Fibroblast of lung (primary cell): ENCODE measurements around the gene IER5L. TPM values are rescaled to one million over a fixed set of nuclear protein-coding genes. Genes with fewer than 3 reads are reported as not detected.

Experiments used
- DNase-seq, 2 donors: peaks; one replicate each; pipeline versions ENCODE4 v3.0.0 to v3.0.0-alpha.2; 2010; ENCODE audit warnings: low read depth in 2 of 2
- H2AFZ ChIP-seq: 2 replicates; pipeline ENCODE4 v1.5.1; 2012; ENCODE audit warnings: low read length, control low read depth, inconsistent platforms
- H3K27ac ChIP-seq: 2 replicates; pipeline ENCODE4 v1.5.1; 2011; ENCODE audit warnings: low read length, control low read depth; ENCODE audit not compliant: insufficient read depth
- H3K27me3 ChIP-seq: 2 replicates; pipeline ENCODE4 v1.5.1; 2011; ENCODE audit warnings: mild to moderate bottlenecking, low read length; ENCODE audit not compliant: control insufficient read depth, insufficient read depth
- H3K36me3 ChIP-seq: 2 replicates; pipeline ENCODE4 v1.5.1; 2011; ENCODE audit warnings: low read length; ENCODE audit not compliant: control insufficient read depth, insufficient read depth
- H3K4me1 ChIP-seq: 2 replicates; pipeline ENCODE4 v1.5.1; 2011; ENCODE audit warnings: low read length; ENCODE audit not compliant: control insufficient read depth, insufficient read depth; ENCODE audit errors: extremely low read depth
- H3K4me2 ChIP-seq: 2 replicates; pipeline ENCODE4 v1.5.1; 2011; ENCODE audit warnings: low read length, control low read depth; ENCODE audit not compliant: insufficient read depth; ENCODE audit errors: extremely low read depth
- H3K4me3 ChIP-seq, 4 experiments: fragments of 200-600 bp in 1 of 4; sonication (generic) in 1 of 4; replicated peaks in 1 of 4; 2 replicates each; pipeline ENCODE4 v1.5.1; 2011 to 2016; ENCODE audit warnings: low read length in 4 of 4, low read depth in 3 of 4, mild to moderate bottlenecking in 3 of 4, control low read depth in 2 of 4, inconsistent platforms in 1 of 4, mixed read lengths in 1 of 4; ENCODE audit not compliant: insufficient read depth in 1 of 4; ENCODE audit errors: control extremely low read depth in 1 of 4
- H3K79me2 ChIP-seq: 2 replicates; pipeline ENCODE4 v1.5.1; 2012; ENCODE audit warnings: mild to moderate bottlenecking, low read length, inconsistent platforms; ENCODE audit not compliant: control insufficient read depth, insufficient read depth
- H3K9ac ChIP-seq: 2 replicates; pipeline ENCODE4 v1.5.1; 2011; ENCODE audit warnings: mild to moderate bottlenecking, low read length, control low read depth; ENCODE audit not compliant: insufficient read depth
- H3K9me3 ChIP-seq: 2 replicates; pipeline ENCODE4 v1.5.1; 2012; ENCODE audit warnings: low read depth, low read length; ENCODE audit not compliant: control insufficient read depth, insufficient read depth
- H4K20me1 ChIP-seq: 2 replicates; pipeline ENCODE4 v1.5.1; 2011; ENCODE audit warnings: low read length; ENCODE audit not compliant: control insufficient read depth, insufficient read depth; ENCODE audit errors: extremely low read depth
- CTCF ChIP-seq, 2 donors: IDR thresholded peaks in 1 of 2; conservative IDR thresholded peaks in 1 of 2; 1 replicate in 1 of 2; 2 replicates in 1 of 2; pipeline ENCODE4 v1.5.1; 2011 to 2012; ENCODE audit warnings: low read length in 2 of 2, control low read depth in 1 of 2, inconsistent platforms in 1 of 2, low read depth in 1 of 2, mild to moderate bottlenecking in 1 of 2
- EZH2 ChIP-seq: IDR thresholded peaks from 2 replicates; pipeline ENCODE4 v1.5.1; 2012; ENCODE audit warnings: low read length, control low read depth, mild to moderate bottlenecking; ENCODE audit errors: missing control alignments
- polyA plus RNA-seq, 2 donors: library from polyadenylated mRNA; depleted of rRNA in 1 of 2; stranded (reverse) in 1 of 2; unstranded in 1 of 2; fragments of >200 nt; gene quantifications; 2 replicates each; pipeline ENCODE4 v1.2.1, GENCODE V29; 2011 to 2012; ENCODE audit warnings: missing spikeins in 1 of 2
- total RNA-seq: library from RNA; depleted of rRNA; stranded (reverse); fragments of >200 nt; gene quantifications from 2 replicates; pipeline ENCODE4 v1.2.1, GENCODE V29; 2014

Gene IER5L
- total and polyA plus RNA-seq, 2 donors (not counting 1 experiment from before 2014, with no cell fraction given), result 9.2 to 71.5 TPM

- H4K20me1 ChIP-seq, result no peaks in the 10 kb centered on the region
- no peak overlapping the region for H3K4me3 ChIP-seq
- H3K4me2 ChIP-seq, result no peak overlapping the region
Observed at GRCh38 chr9:129213551-129213950, 35.5 kb upstream of the IER5L start.

GRCh38 chr9:129211686-129212085, 33.6 kb upstream of the IER5L start:
- Histone ChIP-seq H3K4me1 (no peaks in the 10 kb centered on the region), H3K9ac (no peak overlapping the region), H3K27ac (no peak overlapping the region), H3K36me3 (no peaks in the 10 kb centered on the region), H3K4me2 (no peak overlapping the region), H3K4me3 (no peak overlapping the region), H2AFZ (no peak overlapping the region), H4K20me1 (no peaks in the 10 kb centered on the region), H3K27me3 (no peaks in the 10 kb centered on the region), H3K79me2 (no peaks in the 10 kb centered on the region), H3K9me3 (no peaks in the 10 kb centered on the region)
- DNase-seq, result no peak
- no peak for TF ChIP-seq CTCF (conservative IDR thresholded peaks at IDR 0.05 in 1 of 2, IDR thresholded peaks at IDR 0.05 in 1 of 2; ENCODE audit: low read depth in 1 of 2, low read length in 2 of 2)
- no peak for TF ChIP-seq EZH2

More at GRCh38 chr9:129213551-129213950, 35.5 kb upstream of the IER5L start:
- Histone ChIP-seq H3K4me1 (no peaks in the 10 kb centered on the region), H2AFZ (no peak overlapping the region), H3K9ac (no peak overlapping the region), H3K27me3 (no peaks in the 10 kb centered on the region), H3K79me2 (no peaks in the 10 kb centered on the region), H3K9me3 (no peaks in the 10 kb centered on the region), H3K27ac (no peak overlapping the region), H3K36me3 (no peaks in the 10 kb centered on the region)
- TF ChIP-seq CTCF (conservative IDR thresholded peaks at IDR 0.05 in 1 of 2, IDR thresholded peaks at IDR 0.05 in 1 of 2; ENCODE audit: low read depth in 1 of 2, low read length in 2 of 2), result no peak
- no peak for TF ChIP-seq EZH2
- DNase-seq, result no peak

- H3K36me3 ChIP-seq, result no peaks in the 10 kb centered on the region
- TF ChIP-seq EZH2 (no peak), CTCF (conservative IDR thresholded peaks at IDR 0.05 in 1 of 2, IDR thresholded peaks at IDR 0.05 in 1 of 2; ENCODE audit: low read depth in 1 of 2, low read length in 2 of 2) (no peak)
- H4K20me1 ChIP-seq, result no peaks in the 10 kb centered on the region
- H3K9ac ChIP-seq, result no peak overlapping the region
- no peaks in the 10 kb centered on the region for H3K27me3 ChIP-seq
- H3K27ac ChIP-seq, result no peak overlapping the region
- H3K4me1 ChIP-seq, result no peaks in the 10 kb centered on the region
- H2AFZ ChIP-seq, result no peak overlapping the region
- H3K4me2 ChIP-seq, result no peak overlapping the region
- H3K9me3 ChIP-seq, result no peaks in the 10 kb centered on the region
- DNase-seq, result no peak
- H3K4me3 ChIP-seq, result no peak overlapping the region
- H3K79me2 ChIP-seq, result no peaks in the 10 kb centered on the region
Observed at GRCh38 chr9:129210125-129210524, 32.1 kb upstream of the IER5L start.
